ENCODE data around the gene ZP3. TPM values are rescaled to one million over a fixed set of nuclear protein-coding genes. Genes with fewer than 3 reads are reported as not detected.
A peak's percentile ranks its signal among the peaks of the same experiment; 100 is the strongest.

ZP3 gene
- total and polyA plus RNA-seq, 2 of the 8 experiments (the other 6 are each of a cell fraction or from before 2014, with no cell fraction given) = 1.5 to 2.4 TPM

DNA sequence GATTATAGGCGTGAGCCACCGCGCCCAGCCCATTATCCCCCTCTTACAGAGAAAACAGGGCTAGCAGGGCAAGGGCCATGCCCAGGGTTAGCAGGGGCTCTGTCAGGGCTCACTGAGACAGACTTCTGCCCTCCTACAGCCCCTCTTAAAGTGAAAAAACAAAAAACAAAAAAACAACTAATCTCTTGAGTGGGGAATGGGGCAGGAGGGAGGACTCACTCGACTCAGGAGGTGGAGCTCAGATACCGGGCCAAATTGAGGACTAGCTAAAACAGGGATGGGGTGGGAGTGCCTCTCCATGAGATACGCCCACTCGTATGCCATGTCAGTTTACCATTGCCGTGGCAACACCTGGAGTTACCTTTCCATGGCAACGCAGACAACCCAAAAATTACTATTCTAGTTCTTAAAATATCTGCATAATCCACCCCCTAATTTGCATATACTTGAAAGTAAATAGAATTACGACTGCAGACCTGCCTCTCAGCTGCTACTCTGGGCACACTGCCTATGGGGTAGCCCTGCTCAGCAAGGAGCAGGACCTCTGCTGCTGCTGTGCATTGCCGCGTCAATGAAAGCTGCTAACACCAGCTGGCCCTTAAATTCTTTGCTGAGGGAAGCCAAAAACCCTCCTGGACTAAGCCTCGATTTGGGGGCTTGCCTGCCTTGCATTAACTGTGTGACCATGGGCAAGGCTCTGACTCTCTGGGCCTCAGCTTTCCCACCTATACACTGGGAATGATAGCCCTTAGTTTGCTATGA is 28.6 kb upstream of the ZP3 start:
- Histone ChIP-seq H3K9ac (replicated peaks in 1 of 4; ENCODE audit: extremely low read depth in 1 of 4, low read depth in 3 of 4, low read length in 3 of 4) (no peak overlapping the region; a peak in 1 of 7 replicates), H3K23me2 (ENCODE audit: low read depth, low read length) (peaks cover 6% of the 10 kb centered on the region)
- FAIRE-seq = peak; percentile 13

More for the DNA sequence above, 28.6 kb upstream of the ZP3 start:
- POLR2A ChIA-PET (ENCODE audit: partially characterized antibody) = interaction anchor here (0.7 to 2.4 kb wide), 6 partner anchors 8 to 536 kb away, joined by 3 to 8 read pairs (median 4); partner anchors contain the start of genes SSC4D and YWHAG
- peaks cover 8 to 13% (median 9%) of the 10 kb centered on the region in 4 experiments; a peak in 6 of 7 replicates for H3K4me1 ChIP-seq (replicated peaks in 1 of 4; ENCODE audit: control insufficient read depth in 3 of 4, insufficient read depth in 4 of 4, low read length in 3 of 4)
- no peak overlapping the region for H2BK5ac ChIP-seq (ENCODE audit: low read depth, low read length)
- H3K56ac ChIP-seq (replicated peaks; ENCODE audit: insufficient read length, low read depth, low read length) = no peak overlapping the region
- no peak overlapping the region for H3K4me3 ChIP-seq (ENCODE audit: extremely low read depth in 1 of 4, insufficient read depth in 2 of 4, low read depth in 3 of 4, low read length in 4 of 4)
- no peak overlapping the region for H2BK120ac ChIP-seq (replicated peaks; ENCODE audit: low read depth, low read length)
- no peak overlapping the region for H4K8ac ChIP-seq (ENCODE audit: extremely low read depth, insufficient read depth, low read length)
- no peak overlapping the region for H3K23ac ChIP-seq (ENCODE audit: insufficient read length)
- no peak overlapping the region for H3K14ac ChIP-seq (ENCODE audit: insufficient read length)
- H2AK5ac ChIP-seq (ENCODE audit: low read depth, low read length) = no peak overlapping the region
- H2AFZ ChIP-seq (ENCODE audit: low read length) = no peak overlapping the region
- DNase-seq (ENCODE audit: low read depth in 1 of 2, low spot score in 2 of 2) = peak in 1 of 2 experiments; percentile 67
- no peak overlapping the region for H2BK20ac ChIP-seq (ENCODE audit: low read length)
- no peak overlapping the region for H3K4ac ChIP-seq (replicated peaks; ENCODE audit: insufficient read length, low read depth, low read length)
- no peaks in the 10 kb centered on the region for H4K20me1 ChIP-seq (replicated peaks in 1 of 2; ENCODE audit: control insufficient read depth in 1 of 2, insufficient read depth in 2 of 2, low read length in 2 of 2)
- no peak overlapping the region for H3K18ac ChIP-seq (ENCODE audit: extremely low read depth, low read length)
- no peak overlapping the region for H4K91ac ChIP-seq (replicated peaks; ENCODE audit: insufficient read length, low read length)
- H3K36me3 ChIP-seq (ENCODE audit: control insufficient read depth in 2 of 4, insufficient read depth in 4 of 4, low read length in 3 of 4) = no peaks in the 10 kb centered on the region
- no peaks in the 10 kb centered on the region for H3K9me3 ChIP-seq (ENCODE audit: insufficient read depth in 2 of 2, low read depth in 1 of 2, low read length in 1 of 2)
- no peak overlapping the region for H4K5ac ChIP-seq (ENCODE audit: insufficient read length, low read depth, low read length)
- H3K4me2 ChIP-seq (ENCODE audit: insufficient read depth in 1 of 2, low read depth in 2 of 2, low read length in 2 of 2) = no peak overlapping the region; a peak in 1 of 4 replicates
- H2BK12ac ChIP-seq (ENCODE audit: low read depth, low read length) = no peak overlapping the region
- CTCF ChIA-PET (ENCODE audit: partially characterized antibody) = interaction anchor here (1.0 kb wide), 1 partner anchor 10 kb away, joined by 3 read pairs; no protein-coding TSS in a partner anchor
- TF ChIP-seq CTBP2 (IDR thresholded peaks at IDR 0.05; ENCODE audit: borderline replicate concordance, insufficient read depth, insufficient read length, low read length) = no peak
- TF ChIP-seq SIN3A (conservative IDR thresholded peaks at IDR 0.05 in 1 of 2, IDR thresholded peaks at IDR 0.05 in 1 of 2; ENCODE audit: low read depth in 1 of 2, low read length in 2 of 2) = 0 out of 4 replicates have a peak, but pooled peaks have one; percentile 13 to 65
- peak; percentile 91 for TF ChIP-seq EGR1 (IDR thresholded peaks at IDR 0.05; ENCODE audit: borderline replicate concordance, low read depth, low read length)
- H3K27ac ChIP-seq (ENCODE audit: low read depth, low read length) = no peak overlapping the region
- no peak overlapping the region for H2BK15ac ChIP-seq (ENCODE audit: low read length)
- H3K79me1 ChIP-seq (ENCODE audit: low read depth, low read length) = no peaks in the 10 kb centered on the region
- 65% methylated on average over 13 of the region's 13 CpGs; no CpG with 5 or more reads in 1 of the 2 experiments for WGBS, 2 experiments (ENCODE audit: extremely low coverage in 1 of 2, insufficient coverage in 1 of 2, insufficient read length in 1 of 2, insufficient replicate concordance in 2 of 2, low coverage in 1 of 2, low lambda C conversion rate in 2 of 2, missing lambda C conversion rate in 1 of 2)
- no peaks in the 10 kb centered on the region for H3K79me2 ChIP-seq (ENCODE audit: control insufficient read depth in 1 of 2, insufficient read depth in 2 of 2, low read length in 2 of 2)
- H3K27me3 ChIP-seq (replicated peaks in 1 of 4; ENCODE audit: control insufficient read depth in 3 of 4, extremely low read depth in 1 of 4, insufficient read depth in 3 of 4, low read length in 3 of 4) = peaks cover 0 to 4% (median 2%) of the 10 kb centered on the region in 4 experiments; a peak in 2 of 7 replicates
